Fibroblast of skin of left biceps (primary cell): ENCODE measurements around the gene ASTN1.

ENCODE experiments used
- DNase-seq, 2 experiments: peaks; one replicate each; pipeline ENCODE4 v3.0.0-alpha.2; 2013; ENCODE audit warnings: low read depth in 2 of 2

The ASTN1 gene

GRCh38 chr1:177164380-177165068 lies at the start of gene ASTN1:
TSS of gene ASTN1 (minus strand) at chr1:177164712. CDS start at chr1:177164676, 36 bp downstream.
- DNase-seq = no peak

- no peak for DNase-seq
Observed at GRCh38 chr1:177211231-177211630, 46.7 kb upstream of the ASTN1 start.

GRCh38 chr1:177210071-177210470 lies 45.6 kb upstream of the ASTN1 start:
- no peak for DNase-seq

GRCh38 chr1:177209357-177209756 lies 44.8 kb upstream of the ASTN1 start:
- peak; percentile 96 to 97 for DNase-seq

GRCh38 chr1:177208920-177209319 lies 44.4 kb upstream of the ASTN1 start:
- DNase-seq = no peak

- peak; percentile 13 to 19 for DNase-seq
Observed at GRCh38 chr1:177206831-177207355, 42.4 kb upstream of the ASTN1 start.

GRCh38 chr1:177200290-177200689 lies 35.8 kb upstream of the ASTN1 start:
- no peak for DNase-seq

- no peak for DNase-seq
Observed at GRCh38 chr1:177198243-177198642, 33.7 kb upstream of the ASTN1 start.

- DNase-seq = no peak
Observed at GRCh38 chr1:177190308-177190970, 25.9 kb upstream of the ASTN1 start.

GRCh38 chr1:177186639-177187038 lies 22.1 kb upstream of the ASTN1 start:
- no peak for DNase-seq

GRCh38 chr1:177185209-177185608 lies 20.7 kb upstream of the ASTN1 start:
- DNase-seq = no peak

GRCh38 chr1:177183836-177184235 lies 19.3 kb upstream of the ASTN1 start:
- DNase-seq = no peak

GRCh38 chr1:177181631-177182291 lies 17.2 kb upstream of the ASTN1 start:
- no peak for DNase-seq

- no peak for DNase-seq
Observed at GRCh38 chr1:177181280-177181630, 16.7 kb upstream of the ASTN1 start.

- no peak for DNase-seq
Observed at GRCh38 chr1:177174921-177175634, 10.6 kb upstream of the ASTN1 start.

- no peak for DNase-seq
Observed at GRCh38 chr1:177173976-177174375, 9.5 kb upstream of the ASTN1 start.

GRCh38 chr1:177172866-177173265 lies 8.4 kb upstream of the ASTN1 start:
- no peak for DNase-seq

- no peak for DNase-seq
Observed at GRCh38 chr1:177172272-177172671, 7.8 kb upstream of the ASTN1 start.

GRCh38 chr1:177171536-177172123 lies 7.1 kb upstream of the ASTN1 start:
- no peak for DNase-seq

GRCh38 chr1:177170756-177171535 lies 6.4 kb upstream of the ASTN1 start, which contains the start of gene BRINP2:
TSS of gene BRINP2 (plus strand) at chr1:177170958. CDS start at chr1:177229877, 58,919 bp downstream.
- no peak for DNase-seq

GRCh38 chr1:177165069-177165439 lies 542 bp upstream of the ASTN1 start:
- no peak for DNase-seq
